Renal cortex interstitium (tissue), 11 donors: ENCODE measurements around the gene CLDN11. TPM values are rescaled to one million over a fixed set of nuclear protein-coding genes. Genes with fewer than 3 reads are reported as not detected.

Source experiments
- DNase-seq, 11 donors: peaks; one replicate each; pipeline ENCODE4 v3.0.0-alpha.2; 2013; ENCODE audit warnings: low read depth in 9 of 11, low spot score in 4 of 11; ENCODE audit errors: extremely low read depth in 1 of 11
- polyA plus RNA-seq, 3 donors: library from polyadenylated mRNA; unstranded; fragments of 120-200 nt; gene quantifications; one replicate each; pipeline ENCODE4 v1.2.1, GENCODE V29; 2013; ENCODE audit not compliant: insufficient read length in 3 of 3

CLDN11 gene
- polyA plus RNA-seq, 3 donors: 198 to 241 (median 225) TPM

- no peak for DNase-seq
These were observed 31.4 kb downstream of the CLDN11 start for GRCh38 chr3:170450039-170450438.

GRCh38 chr3:170454509-170454908 lies 35.8 kb downstream of the CLDN11 start:
- no peak for DNase-seq

- no peak for DNase-seq
These were observed 39.6 kb downstream of the CLDN11 start for GRCh38 chr3:170458285-170458684.

GRCh38 chr3:170463011-170463410 lies 44.3 kb downstream of the CLDN11 start:
- DNase-seq: no peak

- DNase-seq: no peak
These were observed 47.3 kb downstream of the CLDN11 start for GRCh38 chr3:170465955-170466354.

- DNase-seq: no peak
These were observed 48.3 kb downstream of the CLDN11 start for GRCh38 chr3:170467007-170467406.

GRCh38 chr3:170467571-170468147 lies 49.0 kb downstream of the CLDN11 start:
- peak in 3 of 11 donors; percentile 34 to 62 (median 46) for DNase-seq

- peak in 4 of 11 donors; percentile 76 to 80 (median 78) for DNase-seq
These were observed 50.7 kb downstream of the CLDN11 start for GRCh38 chr3:170469151-170470062.

GRCh38 chr3:170470063-170471016 lies 51.7 kb downstream of the CLDN11 start:
- DNase-seq: peak in 4 of 11 donors; percentile 56 to 74 (median 68)

GRCh38 chr3:170471149-170471548 lies 52.5 kb downstream of the CLDN11 start:
- DNase-seq: no peak

GRCh38 chr3:170473358-170473757 lies 54.7 kb downstream of the CLDN11 start:
- DNase-seq: no peak

- DNase-seq: peak in 3 of 11 donors; percentile 43 to 63 (median 60)
These were observed 56.5 kb downstream of the CLDN11 start for GRCh38 chr3:170475092-170475685.

- no peak for DNase-seq
These were observed 57.6 kb downstream of the CLDN11 start for GRCh38 chr3:170476291-170476690.

- no peak for DNase-seq
These were observed 58.7 kb downstream of the CLDN11 start for GRCh38 chr3:170477395-170477794.

- no peak for DNase-seq
These were observed 61.4 kb downstream of the CLDN11 start for GRCh38 chr3:170480111-170480510.

- no peak for DNase-seq
These were observed 63.5 kb downstream of the CLDN11 start for GRCh38 chr3:170482199-170482598.

GRCh38 chr3:170483485-170484262 lies 65.0 kb downstream of the CLDN11 start:
- no peak for DNase-seq
